DOHH2 (cell line): ENCODE results near the gene SHQ1.

Source experiments
- CTCF ChIP-seq: fragments of 200-600 bp; sonication (generic); IDR thresholded peaks from one replicate; pipeline ENCODE4 v1.5.1; 2014; ENCODE audit warnings: antibody characterized with exemption, mild to moderate bottlenecking, low read depth, low read length; ENCODE audit not compliant: poor library complexity, severe bottlenecking
- EZH2phosphoT487 ChIP-seq: fragments of 200-600 bp; sonication (generic); IDR thresholded peaks from 2 replicates; pipeline ENCODE4 v1.6.1; 2017; ENCODE audit warnings: borderline replicate concordance, mild to moderate bottlenecking, antibody characterized with exemption, low read length, moderate library complexity, mixed read lengths

GRCh38 chr3:72702997-72703396 is 145.2 kb downstream of the SHQ1 start:
- no peak for TF ChIP-seq CTCF
- TF ChIP-seq EZH2phosphoT487, result no peak
